Panc1 (cell line): ENCODE measurements around the gene EPHB2. TPM values are rescaled to one million over a fixed set of nuclear protein-coding genes. Genes with fewer than 3 reads are reported as not detected.

Experiments used
- ATAC-seq: fragments of 200-7000 bp; cut with Tn5 transposase; 2 replicates; pipeline ENCODE4 v1.9.1; 2020; ENCODE audit warnings: mild to moderate bottlenecking, moderate library complexity
- BruUV-seq: library from RNA; stranded (reverse); fragments of 400-500 nt; replicated peaks from 2 replicates; lab custom pipeline; 2021; lab: Mats Ljungman, UMichigan
- CTCF ChIA-PET: fragments of 300-600 bp; sonication (Branson Sonifier 250); formaldehyde crosslinking; loops from one replicate; lab custom pipeline; 2022; ENCODE audit warnings: antibody characterized with exemption; lab: Charles Lee
- POLR2A ChIA-PET: fragments of 300-600 bp; sonication (Branson Sonifier 250); formaldehyde crosslinking; loops from one replicate; lab custom pipeline; 2022; ENCODE audit warnings: antibody characterized with exemption; lab: Charles Lee
- DNase-seq: peaks from one replicate; pipeline ENCODE4 v3.0.0-alpha.2; 2010; ENCODE audit warnings: low read depth, low spot score
- H3K27ac ChIP-seq: 2 replicates; pipeline ENCODE4 v1.5.1; 2011; ENCODE audit warnings: mild to moderate bottlenecking, low read length, inconsistent platforms
- H3K27me3 ChIP-seq: fragments of 200-500 bp; sonication (Bioruptor generic); 2 replicates; pipeline ENCODE4 v1.6.0; 2014; ENCODE audit warnings: low read length, inconsistent platforms; ENCODE audit not compliant: control insufficient read depth, insufficient read depth
- H3K36me3 ChIP-seq: fragments of 200-500 bp; sonication (Bioruptor generic); 2 replicates; pipeline ENCODE4 v1.5.1; 2014; ENCODE audit warnings: inconsistent platforms, mild to moderate bottlenecking, low read length, moderate library complexity; ENCODE audit not compliant: control insufficient read depth, insufficient read depth
- H3K4me1 ChIP-seq: 2 replicates; pipeline ENCODE4 v1.5.1; 2011; ENCODE audit warnings: inconsistent platforms, mild to moderate bottlenecking, low read length, moderate library complexity; ENCODE audit not compliant: control insufficient read depth, insufficient read depth
- H3K4me3 ChIP-seq, 2 experiments: 2 replicates each; pipeline ENCODE4 v1.5.1; 2011 to 2012; ENCODE audit warnings: low read depth in 2 of 2, low read length in 2 of 2, mild to moderate bottlenecking in 2 of 2, inconsistent platforms in 1 of 2, moderate library complexity in 1 of 2
- H3K9me3 ChIP-seq: fragments of 200-500 bp; sonication (Bioruptor generic); 2 replicates; pipeline ENCODE4 v1.5.1; 2014; ENCODE audit warnings: low read depth, mild to moderate bottlenecking, inconsistent platforms, low read length, moderate library complexity; ENCODE audit not compliant: control insufficient read depth, insufficient read depth
- POLR2AphosphoS5 ChIP-seq: IDR thresholded peaks from 2 replicates; pipeline ENCODE4 v1.6.1; 2012; ENCODE audit warnings: mild to moderate bottlenecking, low read depth, low read length, moderate library complexity
- SIN3A ChIP-seq: IDR thresholded peaks from 2 replicates; pipeline ENCODE4 v1.6.1; 2012; ENCODE audit warnings: low read depth, mild to moderate bottlenecking, low read length, moderate library complexity, borderline replicate concordance; ENCODE audit not compliant: insufficient read depth
- TCF7L2 ChIP-seq: IDR thresholded peaks from 2 replicates; pipeline ENCODE4 v1.6.1; 2011; ENCODE audit warnings: mild to moderate bottlenecking, low read depth, low read length, inconsistent platforms
- in situ Hi-C: cut with HindIII; loops from 2 replicates; pipeline ENCODE4 v1.10.0; 2016; ENCODE audit warnings: low sequenced_read_pairs, low pct_unique_long_range_greater_than_20kb
- intact Hi-C: fragments of 100-400 bp; cut with micrococcal nuclease; formaldehyde crosslinking; loops from one replicate; pipeline ENCODE4 v1.10.0; 2022; ENCODE audit not compliant: unreplicated experiment
- total RNA-seq: library from RNA; stranded (reverse); gene quantifications from one replicate; pipeline ENCODE4 v1.2.1, GENCODE V29; 2021; ENCODE audit not compliant: unreplicated experiment
- TF ChIP-seq, protein P1 (sequence below): fragments of 450-650 bp; IDR thresholded peaks from 2 replicates; pipeline ENCODE4 v1.5.1; 2017; ENCODE audit warnings: mild to moderate bottlenecking
- TF ChIP-seq, protein P2 (sequence below), 2 experiments: IDR thresholded peaks; 2 replicates each; pipeline ENCODE4 v1.6.1; 2011 to 2012; ENCODE audit warnings: low read depth in 2 of 2, control low read depth in 1 of 2, low read length in 1 of 2, mild to moderate bottlenecking in 1 of 2, moderate library complexity in 1 of 2; ENCODE audit not compliant: insufficient read depth in 1 of 2

EPHB2 gene
- total RNA-seq, 1 experiment from 2014 or later, result 29.0 TPM

- intact Hi-C loops, result loop anchor here (10.0 kb wide), 2 partner anchors 176 to 216 kb away; no protein-coding TSS in a partner anchor
- ChIA-PET POLR2A (no interaction called here), CTCF (no interaction called here)
- H3K27ac ChIP-seq, result no peak overlapping the region
- H3K4me3 ChIP-seq, result no peak overlapping the region
- in situ Hi-C loops, result no loop called here
- H3K27me3 ChIP-seq, result no peaks in the 10 kb centered on the region
- H3K9me3 ChIP-seq, result no peaks in the 10 kb centered on the region
- H3K4me1 ChIP-seq, result peaks cover 24% of the 10 kb centered on the region
- no TSS peak for BruUV-seq
- no peak for ATAC-seq
- no peak for DNase-seq
- no peaks in the 10 kb centered on the region for H3K36me3 ChIP-seq
- TF ChIP-seq SIN3A (no peak), TCF7L2 (no peak), POLR2AphosphoS5 (no peak)
- TF ChIP-seq, protein P1, sequence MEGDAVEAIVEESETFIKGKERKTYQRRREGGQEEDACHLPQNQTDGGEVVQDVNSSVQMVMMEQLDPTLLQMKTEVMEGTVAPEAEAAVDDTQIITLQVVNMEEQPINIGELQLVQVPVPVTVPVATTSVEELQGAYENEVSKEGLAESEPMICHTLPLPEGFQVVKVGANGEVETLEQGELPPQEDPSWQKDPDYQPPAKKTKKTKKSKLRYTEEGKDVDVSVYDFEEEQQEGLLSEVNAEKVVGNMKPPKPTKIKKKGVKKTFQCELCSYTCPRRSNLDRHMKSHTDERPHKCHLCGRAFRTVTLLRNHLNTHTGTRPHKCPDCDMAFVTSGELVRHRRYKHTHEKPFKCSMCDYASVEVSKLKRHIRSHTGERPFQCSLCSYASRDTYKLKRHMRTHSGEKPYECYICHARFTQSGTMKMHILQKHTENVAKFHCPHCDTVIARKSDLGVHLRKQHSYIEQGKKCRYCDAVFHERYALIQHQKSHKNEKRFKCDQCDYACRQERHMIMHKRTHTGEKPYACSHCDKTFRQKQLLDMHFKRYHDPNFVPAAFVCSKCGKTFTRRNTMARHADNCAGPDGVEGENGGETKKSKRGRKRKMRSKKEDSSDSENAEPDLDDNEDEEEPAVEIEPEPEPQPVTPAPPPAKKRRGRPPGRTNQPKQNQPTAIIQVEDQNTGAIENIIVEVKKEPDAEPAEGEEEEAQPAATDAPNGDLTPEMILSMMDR, result no peak
- TF ChIP-seq, protein P2, sequence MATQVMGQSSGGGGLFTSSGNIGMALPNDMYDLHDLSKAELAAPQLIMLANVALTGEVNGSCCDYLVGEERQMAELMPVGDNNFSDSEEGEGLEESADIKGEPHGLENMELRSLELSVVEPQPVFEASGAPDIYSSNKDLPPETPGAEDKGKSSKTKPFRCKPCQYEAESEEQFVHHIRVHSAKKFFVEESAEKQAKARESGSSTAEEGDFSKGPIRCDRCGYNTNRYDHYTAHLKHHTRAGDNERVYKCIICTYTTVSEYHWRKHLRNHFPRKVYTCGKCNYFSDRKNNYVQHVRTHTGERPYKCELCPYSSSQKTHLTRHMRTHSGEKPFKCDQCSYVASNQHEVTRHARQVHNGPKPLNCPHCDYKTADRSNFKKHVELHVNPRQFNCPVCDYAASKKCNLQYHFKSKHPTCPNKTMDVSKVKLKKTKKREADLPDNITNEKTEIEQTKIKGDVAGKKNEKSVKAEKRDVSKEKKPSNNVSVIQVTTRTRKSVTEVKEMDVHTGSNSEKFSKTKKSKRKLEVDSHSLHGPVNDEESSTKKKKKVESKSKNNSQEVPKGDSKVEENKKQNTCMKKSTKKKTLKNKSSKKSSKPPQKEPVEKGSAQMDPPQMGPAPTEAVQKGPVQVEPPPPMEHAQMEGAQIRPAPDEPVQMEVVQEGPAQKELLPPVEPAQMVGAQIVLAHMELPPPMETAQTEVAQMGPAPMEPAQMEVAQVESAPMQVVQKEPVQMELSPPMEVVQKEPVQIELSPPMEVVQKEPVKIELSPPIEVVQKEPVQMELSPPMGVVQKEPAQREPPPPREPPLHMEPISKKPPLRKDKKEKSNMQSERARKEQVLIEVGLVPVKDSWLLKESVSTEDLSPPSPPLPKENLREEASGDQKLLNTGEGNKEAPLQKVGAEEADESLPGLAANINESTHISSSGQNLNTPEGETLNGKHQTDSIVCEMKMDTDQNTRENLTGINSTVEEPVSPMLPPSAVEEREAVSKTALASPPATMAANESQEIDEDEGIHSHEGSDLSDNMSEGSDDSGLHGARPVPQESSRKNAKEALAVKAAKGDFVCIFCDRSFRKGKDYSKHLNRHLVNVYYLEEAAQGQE (IDR thresholded peaks at IDR 0.05; ENCODE audit: insufficient read depth in 1 of 2, low read depth in 2 of 2, low read length in 1 of 2), result no peak
Observed at GRCh38 chr1:22708777-22709176, 1.9 kb upstream of the EPHB2 start.

GRCh38 chr1:22709227-22709626 lies 1.4 kb upstream of the EPHB2 start:
- no peaks in the 10 kb centered on the region for H3K9me3 ChIP-seq
- H3K36me3 ChIP-seq, result no peaks in the 10 kb centered on the region
- TF ChIP-seq POLR2AphosphoS5 (no peak), TCF7L2 (no peak), SIN3A (no peak)
- TF ChIP-seq, protein P2 (IDR thresholded peaks at IDR 0.05; ENCODE audit: insufficient read depth in 1 of 2, low read depth in 2 of 2, low read length in 1 of 2), result no peak
- TF ChIP-seq, protein P1, result no peak; the same call in 1 of the 2 replicates
- in situ Hi-C loops (no loop called here), intact Hi-C loops (loop anchor here (10.0 kb wide), 2 partner anchors 176 to 216 kb away; no protein-coding TSS in a partner anchor)
- ChIA-PET POLR2A (no interaction called here), CTCF (no interaction called here)
- DNase-seq, result no peak
- no peak for ATAC-seq
- H3K27me3 ChIP-seq, result no peaks in the 10 kb centered on the region
- no peak overlapping the region for H3K4me3 ChIP-seq
- peaks cover 25% of the 10 kb centered on the region for H3K4me1 ChIP-seq
- BruUV-seq, result no TSS peak
- no peak overlapping the region for H3K27ac ChIP-seq
